ENCODE measurements around the gene ZDHHC8. TPM values are rescaled to one million over a fixed set of nuclear protein-coding genes. Genes with fewer than 3 reads are reported as not detected.

The ZDHHC8 gene, protein sequence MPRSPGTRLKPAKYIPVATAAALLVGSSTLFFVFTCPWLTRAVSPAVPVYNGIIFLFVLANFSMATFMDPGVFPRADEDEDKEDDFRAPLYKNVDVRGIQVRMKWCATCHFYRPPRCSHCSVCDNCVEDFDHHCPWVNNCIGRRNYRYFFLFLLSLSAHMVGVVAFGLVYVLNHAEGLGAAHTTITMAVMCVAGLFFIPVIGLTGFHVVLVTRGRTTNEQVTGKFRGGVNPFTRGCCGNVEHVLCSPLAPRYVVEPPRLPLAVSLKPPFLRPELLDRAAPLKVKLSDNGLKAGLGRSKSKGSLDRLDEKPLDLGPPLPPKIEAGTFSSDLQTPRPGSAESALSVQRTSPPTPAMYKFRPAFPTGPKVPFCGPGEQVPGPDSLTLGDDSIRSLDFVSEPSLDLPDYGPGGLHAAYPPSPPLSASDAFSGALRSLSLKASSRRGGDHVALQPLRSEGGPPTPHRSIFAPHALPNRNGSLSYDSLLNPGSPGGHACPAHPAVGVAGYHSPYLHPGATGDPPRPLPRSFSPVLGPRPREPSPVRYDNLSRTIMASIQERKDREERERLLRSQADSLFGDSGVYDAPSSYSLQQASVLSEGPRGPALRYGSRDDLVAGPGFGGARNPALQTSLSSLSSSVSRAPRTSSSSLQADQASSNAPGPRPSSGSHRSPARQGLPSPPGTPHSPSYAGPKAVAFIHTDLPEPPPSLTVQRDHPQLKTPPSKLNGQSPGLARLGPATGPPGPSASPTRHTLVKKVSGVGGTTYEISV
- 10 to 100 TPM; 63.4 to 88.5 (median 79.2) TPM for total RNA-seq
- 1 to 10 TPM in 1 of 2 donors, under 1 TPM in 1; 0.95 to 4.3 TPM for polyA plus RNA-seq
- total RNA-seq: 50.3 reads per million, percentile 71 among the genes with 10 or more reads in this experiment

DNA sequence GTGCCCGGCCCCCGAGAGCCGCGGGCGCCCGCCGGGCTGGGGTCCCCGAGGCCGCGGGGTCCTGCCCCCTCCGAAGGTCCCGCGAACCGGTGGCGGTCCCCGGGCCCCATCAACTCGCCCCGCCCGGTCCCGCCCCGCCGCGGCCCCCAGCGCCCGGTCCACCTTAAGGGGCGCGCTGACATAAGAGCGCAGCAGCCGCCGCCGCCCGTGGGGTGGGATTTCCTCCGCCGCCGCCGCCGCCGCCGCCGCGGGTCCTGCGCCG is at the start of gene ZDHHC8:
ZDHHC8 (plus strand) TSS at position 208 of the 262 bp plus-strand sequence. CDS start 144 bp downstream, outside the sequence.
- DNase-seq: peak in 8 of 9 donors; percentile 14 to 55 (median 30)

DNA sequence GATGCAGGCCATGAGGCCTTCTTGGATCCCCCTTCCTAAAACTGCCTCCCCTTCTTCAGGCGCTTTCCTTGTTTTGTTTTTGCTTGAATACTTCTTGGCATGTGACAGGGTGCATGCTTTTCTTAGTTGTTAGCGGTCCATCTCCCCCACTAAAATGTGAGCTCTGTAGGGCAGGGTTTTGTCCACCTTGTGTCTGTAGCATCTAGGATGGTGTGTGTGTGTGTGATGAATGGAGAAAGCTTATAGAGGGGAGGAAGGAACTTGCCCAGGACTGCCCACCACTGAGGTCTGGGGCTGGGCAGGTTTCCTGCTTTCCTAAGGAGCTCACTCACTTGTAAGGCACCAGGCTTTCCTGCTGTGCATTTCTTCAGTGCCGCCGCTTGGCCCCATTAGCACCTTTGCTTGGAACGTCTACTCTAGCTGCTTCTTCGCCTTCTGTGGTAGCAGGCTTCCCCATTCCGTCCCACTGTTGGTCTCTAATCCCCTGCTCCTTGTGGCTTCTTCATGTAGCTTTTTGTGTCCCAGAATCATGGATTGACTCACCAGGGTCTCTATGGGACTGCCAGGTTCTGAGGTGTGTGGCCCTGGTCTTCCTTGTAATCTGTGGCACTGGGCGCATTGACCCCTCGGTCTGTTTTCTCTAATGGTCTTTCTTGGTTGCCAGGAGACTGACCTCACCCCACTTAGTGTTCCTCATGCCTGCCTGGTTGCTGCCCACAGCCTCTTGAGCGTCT is 48.3 kb upstream of the ZDHHC8 start:
- DNase-seq: no peak
- Histone ChIP-seq H3K36me3 (ENCODE audit: control insufficient read depth in 2 of 3, insufficient read depth in 3 of 3, low read length in 3 of 3) (peaks cover 2 to 30% (median 10%) of the 10 kb centered on the region in 3 experiments), H3K27ac (ENCODE audit: low read depth, low read length) (no peak overlapping the region), H3K4me3 (ENCODE audit: low read length) (no peak overlapping the region), H3K27me3 (ENCODE audit: control insufficient read depth in 2 of 2, insufficient read depth in 2 of 2, low read length in 2 of 2) (no peaks in the 10 kb centered on the region), H3K4me1 (ENCODE audit: control insufficient read depth in 2 of 2, insufficient read depth in 2 of 2, low read length in 2 of 2) (peaks cover 23 to 33% of the 10 kb centered on the region in 2 donors), H3K9me3 (ENCODE audit: control insufficient read depth in 2 of 3, low read length in 3 of 3) (no peaks in the 10 kb centered on the region)
- ChIA-PET POLR2A (no interaction called here), CTCF (interaction anchor here (0.7 kb wide), 1 partner anchor 13 kb away, joined by 3 read pairs; no protein-coding TSS in a partner anchor)
- Mint-ChIP-seq H3K36me3 (peaks cover 12 to 27% (median 19%) of the 10 kb centered on the region in 5 donors), H3K27ac (peak overlapping the region in 7 of 9 donors; percentile 14 to 76 (median 45)), H3K27me3 (no peaks in the 10 kb centered on the region), H3K4me3 (peak overlapping the region; percentile 0 to 75 (median 36)), H3K4me1 (peaks cover 39 to 49% (median 44%) of the 10 kb centered on the region in 7 donors), H3K9me3 (peaks cover 0 to 1% (median 0%) of the 10 kb centered on the region in 11 donors)
- ATAC-seq: no peak
- intact Hi-C loops (cut with micrococcal nuclease): no loop called here

More for the DNA sequence above, at the start of gene ZDHHC8:
- ATAC-seq: peak; percentile 79
- Mint-ChIP-seq H3K9me3 (peaks cover 0 to 2% (median 0%) of the 10 kb centered on the region in 11 donors), H3K27me3 (no peaks in the 10 kb centered on the region), H3K36me3 (peaks cover 0 to 2% (median 0%) of the 10 kb centered on the region in 5 donors), H3K4me1 (peaks cover 5 to 38% (median 27%) of the 10 kb centered on the region in 7 donors), H3K27ac (peak within 1 kb of the TSS in 7 of 9 donors; percentile 9 to 82 (median 65)), H3K4me3 (peak within 1 kb of the TSS; percentile 62 to 83 (median 74))
- no peaks in the 10 kb centered on the region for H3K27me3 ChIP-seq (ENCODE audit: control insufficient read depth in 2 of 2, insufficient read depth in 2 of 2, low read length in 2 of 2)
- H3K4me1 ChIP-seq (ENCODE audit: control insufficient read depth in 2 of 2, insufficient read depth in 2 of 2, low read length in 2 of 2): peaks cover 14 to 20% of the 10 kb centered on the region in 2 donors
- CTCF ChIA-PET: no interaction called here
- peak within 1 kb of the TSS; percentile 91 for H3K27ac ChIP-seq (ENCODE audit: low read depth, low read length)
- peak within 1 kb of the TSS; percentile 73 for H3K4me3 ChIP-seq (ENCODE audit: low read length)
- POLR2A ChIA-PET: interaction anchor here (0.8 to 3.1 kb wide), 2 partner anchors 13 to 16 kb away, joined by 4 to 29 read pairs; partner anchors contain the start of genes RANBP1 and TRMT2A
- H3K9me3 ChIP-seq (ENCODE audit: control insufficient read depth in 2 of 3, low read length in 3 of 3): no peaks in the 10 kb centered on the region
- intact Hi-C loops (cut with micrococcal nuclease): loop anchor here (1.0 kb wide), 6 partner anchors 14 to 115 kb away; partner anchors contain the start of genes TRMT2A (in 2 of the 2), ARVCF (in 1 of the 2), DGCR8 (in 1 of the 2) and TANGO2 (in 1 of the 2)
- peaks cover 0 to 6% (median 0%) of the 10 kb centered on the region in 3 experiments for H3K36me3 ChIP-seq (ENCODE audit: control insufficient read depth in 2 of 3, insufficient read depth in 3 of 3, low read length in 3 of 3)

DNA sequence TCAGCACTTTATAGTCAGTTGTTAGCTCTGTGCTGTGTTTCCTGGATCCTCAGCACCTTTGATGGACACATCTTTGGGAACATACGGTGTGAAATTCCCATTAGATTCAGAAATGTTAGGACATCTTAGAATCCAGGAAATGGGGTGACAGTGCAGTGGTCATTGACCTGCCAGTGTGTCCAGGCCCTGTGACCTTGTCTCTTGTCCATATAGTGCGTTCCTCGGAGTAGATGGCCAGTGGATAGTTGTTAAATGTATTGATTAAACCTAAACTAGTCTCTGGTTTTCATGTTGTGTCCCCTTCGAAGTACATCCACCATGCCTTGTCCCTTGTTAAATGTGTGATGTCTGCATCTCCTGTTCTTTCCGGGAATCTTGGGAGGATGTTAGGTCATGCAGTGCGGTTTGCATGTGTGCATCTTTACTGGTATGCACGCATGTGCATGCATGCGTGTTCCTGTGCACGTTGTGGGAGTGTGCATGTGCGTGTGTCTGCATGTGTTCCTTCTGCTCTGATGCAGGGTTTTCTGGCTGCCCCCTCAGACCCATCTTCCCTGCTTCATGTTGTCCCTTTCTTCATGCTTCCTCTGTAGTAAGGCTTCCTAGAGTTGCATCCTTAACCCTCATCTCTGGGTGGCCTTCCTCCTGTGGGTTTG is 47.6 kb upstream of the ZDHHC8 start:
- Histone ChIP-seq H3K4me1 (ENCODE audit: control insufficient read depth in 2 of 2, insufficient read depth in 2 of 2, low read length in 2 of 2) (peaks cover 23 to 34% of the 10 kb centered on the region in 2 donors), H3K36me3 (ENCODE audit: control insufficient read depth in 2 of 3, insufficient read depth in 3 of 3, low read length in 3 of 3) (peaks cover 5 to 37% (median 10%) of the 10 kb centered on the region in 3 experiments), H3K9me3 (ENCODE audit: control insufficient read depth in 2 of 3, low read length in 3 of 3) (no peaks in the 10 kb centered on the region), H3K4me3 (ENCODE audit: low read length) (no peak overlapping the region), H3K27ac (ENCODE audit: low read depth, low read length) (no peak overlapping the region), H3K27me3 (ENCODE audit: control insufficient read depth in 2 of 2, insufficient read depth in 2 of 2, low read length in 2 of 2) (no peaks in the 10 kb centered on the region)
- Mint-ChIP-seq H3K9me3 (peaks cover 0 to 1% (median 0%) of the 10 kb centered on the region in 11 donors), H3K36me3 (peaks cover 12 to 33% (median 21%) of the 10 kb centered on the region in 5 donors), H3K27ac (peak overlapping the region in 3 of 9 donors; percentile 48 to 76 (median 54)), H3K27me3 (no peaks in the 10 kb centered on the region), H3K4me3 (peak overlapping the region in 8 of 10 donors; percentile 0 to 67 (median 32)), H3K4me1 (peaks cover 39 to 49% (median 44%) of the 10 kb centered on the region in 7 donors)
- intact Hi-C loops (cut with micrococcal nuclease): no loop called here
- DNase-seq (no peak), ATAC-seq (no peak)
- CTCF ChIA-PET: no interaction called here
- POLR2A ChIA-PET: no interaction called here

DNA sequence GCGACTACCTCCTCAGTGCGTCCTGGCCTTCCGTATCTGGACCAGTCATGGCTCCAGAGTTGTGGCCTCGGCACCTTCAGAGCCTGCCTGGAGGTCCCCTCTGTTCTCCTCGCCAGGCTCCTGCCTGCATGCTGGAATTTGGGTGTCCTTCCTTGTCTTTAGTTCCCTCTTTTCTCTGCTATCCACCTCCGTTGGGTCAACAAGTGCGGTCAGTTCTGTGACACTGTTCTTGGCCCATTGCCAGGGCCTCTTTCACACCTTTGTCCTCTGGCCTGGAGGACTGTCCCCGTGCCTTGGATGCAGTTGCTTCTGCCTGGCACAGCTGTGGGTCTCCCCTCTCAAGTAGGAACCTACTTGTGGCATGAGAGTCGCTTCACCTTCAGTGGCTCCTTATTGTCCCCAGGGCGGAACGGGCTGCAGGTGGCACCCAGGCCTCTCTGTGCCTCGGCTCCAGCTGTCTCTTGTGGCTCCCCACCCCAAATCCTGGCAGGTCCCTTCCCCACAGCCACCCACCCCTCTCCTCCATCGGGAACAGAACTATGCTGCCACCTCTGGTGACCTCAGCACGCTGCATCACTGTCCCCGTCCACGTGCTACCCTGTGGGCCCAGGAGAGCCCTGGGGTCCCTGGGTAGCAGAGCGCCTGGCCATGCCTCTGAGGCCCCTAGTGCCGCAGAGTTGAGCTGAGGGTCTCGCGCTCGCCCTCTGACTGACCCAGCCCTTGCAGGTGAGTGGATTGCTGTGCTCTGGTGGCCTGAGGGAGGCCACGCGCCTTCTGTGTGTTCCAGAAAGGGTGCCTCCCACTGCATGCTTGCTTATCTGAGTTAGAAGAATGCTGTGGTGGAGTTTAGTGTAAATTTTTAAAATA is 46.8 kb upstream of the ZDHHC8 start:
- intact Hi-C loops (cut with micrococcal nuclease): no loop called here
- no peaks in the 10 kb centered on the region for H3K27me3 ChIP-seq (ENCODE audit: control insufficient read depth in 2 of 2, insufficient read depth in 2 of 2, low read length in 2 of 2)
- H3K27me3 Mint-ChIP-seq: no peaks in the 10 kb centered on the region
- DNase-seq (no peak), ATAC-seq (no peak)
- H3K36me3 Mint-ChIP-seq: peaks cover 12 to 39% (median 21%) of the 10 kb centered on the region in 5 donors
- peaks cover 10 to 44% (median 13%) of the 10 kb centered on the region in 3 experiments for H3K36me3 ChIP-seq (ENCODE audit: control insufficient read depth in 2 of 3, insufficient read depth in 3 of 3, low read length in 3 of 3)
- H3K4me3 Mint-ChIP-seq: peak overlapping the region in 3 of 10 donors; percentile 10 to 30 (median 18)
- H3K4me1 ChIP-seq (ENCODE audit: control insufficient read depth in 2 of 2, insufficient read depth in 2 of 2, low read length in 2 of 2): peaks cover 23 to 42% of the 10 kb centered on the region in 2 donors
- no peak overlapping the region for H3K4me3 ChIP-seq (ENCODE audit: low read length)
- H3K27ac Mint-ChIP-seq: peak overlapping the region in 3 of 9 donors; percentile 45 to 76 (median 55)
- peaks cover 39 to 49% (median 44%) of the 10 kb centered on the region in 7 donors for H3K4me1 Mint-ChIP-seq
- POLR2A ChIA-PET: interaction anchor here (0.7 kb wide), 1 partner anchor 63 kb away, joined by 3 read pairs; no protein-coding TSS in a partner anchor
- CTCF ChIA-PET: interaction anchor here (0.6 kb wide), 1 partner anchor 31 kb away, joined by 3 read pairs; no protein-coding TSS in a partner anchor
- no peaks in the 10 kb centered on the region for H3K9me3 ChIP-seq (ENCODE audit: control insufficient read depth in 2 of 3, low read length in 3 of 3)
- H3K27ac ChIP-seq (ENCODE audit: low read depth, low read length): no peak overlapping the region
- H3K9me3 Mint-ChIP-seq: peaks cover 0 to 1% (median 0%) of the 10 kb centered on the region in 11 donors

DNA sequence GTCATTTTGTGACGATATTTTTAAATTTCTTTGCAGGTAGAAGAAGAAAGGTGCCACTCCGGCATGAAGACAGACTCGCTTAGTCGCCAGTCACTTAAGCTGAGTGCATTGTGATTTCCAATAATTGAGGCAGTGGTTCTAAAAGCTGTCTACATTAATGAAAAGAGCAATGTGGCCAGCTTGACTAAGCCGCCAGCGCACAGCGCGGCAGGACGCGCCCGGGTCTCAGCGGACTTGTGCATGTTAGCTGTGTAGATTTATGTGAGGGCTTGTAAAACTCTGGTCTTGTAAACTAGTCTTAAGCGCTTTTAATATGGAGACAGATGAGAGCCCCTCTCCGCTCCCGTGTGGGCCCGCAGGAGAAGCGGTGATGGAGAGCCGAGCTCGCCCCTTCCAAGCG is 46.0 kb upstream of the ZDHHC8 start:
- Mint-ChIP-seq H3K27me3 (no peaks in the 10 kb centered on the region), H3K4me1 (peaks cover 37 to 52% (median 45%) of the 10 kb centered on the region in 7 donors), H3K9me3 (peaks cover 0 to 1% (median 0%) of the 10 kb centered on the region in 11 donors), H3K36me3 (peaks cover 12 to 48% (median 25%) of the 10 kb centered on the region in 5 donors), H3K27ac (peak overlapping the region in 1 of 9 donors; percentile 22), H3K4me3 (no peak overlapping the region)
- H3K27me3 ChIP-seq (ENCODE audit: control insufficient read depth in 2 of 2, insufficient read depth in 2 of 2, low read length in 2 of 2): no peaks in the 10 kb centered on the region
- POLR2A ChIA-PET: no interaction called here
- H3K36me3 ChIP-seq (ENCODE audit: control insufficient read depth in 2 of 3, insufficient read depth in 3 of 3, low read length in 3 of 3): peaks cover 16 to 53% (median 18%) of the 10 kb centered on the region in 3 experiments
- no peaks in the 10 kb centered on the region for H3K9me3 ChIP-seq (ENCODE audit: control insufficient read depth in 2 of 3, low read length in 3 of 3)
- CTCF ChIA-PET: interaction anchor here (0.6 kb wide), 1 partner anchor 30 kb away, joined by 3 read pairs; no protein-coding TSS in a partner anchor
- H3K4me1 ChIP-seq (ENCODE audit: control insufficient read depth in 2 of 2, insufficient read depth in 2 of 2, low read length in 2 of 2): peaks cover 22 to 49% of the 10 kb centered on the region in 2 donors
- no peak overlapping the region for H3K27ac ChIP-seq (ENCODE audit: low read depth, low read length)
- H3K4me3 ChIP-seq (ENCODE audit: low read length): no peak overlapping the region
- intact Hi-C loops (cut with micrococcal nuclease): no loop called here
- ATAC-seq (no peak), DNase-seq (no peak)
